T-helper 17 cell (primary cell): ENCODE results near the gene CD5L. TPM values are rescaled to one million over a fixed set of nuclear protein-coding genes. Genes with fewer than 3 reads are reported as not detected.

Experiments used
- ATAC-seq: fragments of 150-1000 bp; cut with Tn5 transposase; 2 replicates; pipeline ENCODE4 v1.10.0; 2021; ENCODE audit warnings: mild to moderate bottlenecking, moderate library complexity
- DNase-seq, 3 donors: peaks; one replicate each; pipeline versions ENCODE4 v3.0.0 to v3.0.0-alpha.2; 2020 to 2021
- H3K9me3 ChIP-seq: one replicate; pipeline ENCODE4 v1.7.0; 2013; ENCODE audit warnings: low read length, mild to moderate bottlenecking; ENCODE audit not compliant: control insufficient read depth, poor library complexity, severe bottlenecking
- H3K27ac Mint-ChIP-seq: one replicate; pipeline ENCODE4 v1.8.0; 2022; ENCODE audit warnings: mild to moderate bottlenecking, moderate library complexity, mixed read lengths
- H3K27me3 Mint-ChIP-seq: one replicate; pipeline ENCODE4 v1.8.0; 2022; ENCODE audit warnings: mixed read lengths
- H3K36me3 Mint-ChIP-seq: one replicate; pipeline ENCODE4 v1.8.0; 2022; ENCODE audit warnings: low read depth, mixed read lengths
- H3K4me1 Mint-ChIP-seq: one replicate; pipeline ENCODE4 v1.8.0; 2022; ENCODE audit warnings: mild to moderate bottlenecking, mixed read lengths
- H3K4me3 Mint-ChIP-seq: one replicate; pipeline ENCODE4 v1.8.0; 2022; ENCODE audit warnings: mild to moderate bottlenecking, moderate library complexity, mixed read lengths
- total RNA-seq, 4 donors: library from RNA in 2 of 4; stranded (reverse) in 2 of 4; gene quantifications; one replicate each; pipeline ENCODE4 v1.2.3 and lab custom pipeline; 2022 to 2026

Gene CD5L
- not detected for total RNA-seq
- 0 reads per million in 2 donors for total RNA-seq (lab: John Stamatoyannopoulos, UW)

DNA sequence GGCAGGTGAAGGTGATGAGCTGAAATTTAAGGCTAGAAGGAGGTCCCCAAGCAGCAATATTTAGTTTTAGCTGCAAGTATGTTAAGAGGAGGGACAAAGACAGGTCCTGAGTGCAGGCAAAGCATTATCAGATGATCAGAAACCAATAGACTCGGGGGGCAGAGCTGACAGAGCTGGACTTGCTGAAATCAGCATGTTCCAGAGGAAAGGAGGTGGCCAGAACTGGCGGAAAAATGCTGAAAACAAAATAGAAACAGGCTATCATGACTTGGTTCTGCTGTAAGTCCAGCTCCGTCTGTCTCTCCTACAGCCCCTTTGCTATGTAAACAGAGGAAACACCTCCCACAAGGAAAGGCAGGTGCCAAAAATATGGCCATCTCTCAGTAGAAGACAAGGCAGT, at the start of gene CD5L:
CD5L (minus strand) TSS at position 101 of the 400 bp plus-strand sequence. CDS start 107 bp downstream, outside the sequence.
- Mint-ChIP-seq H3K27me3 (peaks cover 23% of the 10 kb centered on the region), H3K36me3 (no peaks in the 10 kb centered on the region), H3K4me3 (no peak within 1 kb of the TSS), H3K27ac (no peak within 1 kb of the TSS), H3K4me1 (no peaks in the 10 kb centered on the region)
- ATAC-seq (no peak), DNase-seq (no peak)
- no peaks in the 10 kb centered on the region for H3K9me3 ChIP-seq

DNA sequence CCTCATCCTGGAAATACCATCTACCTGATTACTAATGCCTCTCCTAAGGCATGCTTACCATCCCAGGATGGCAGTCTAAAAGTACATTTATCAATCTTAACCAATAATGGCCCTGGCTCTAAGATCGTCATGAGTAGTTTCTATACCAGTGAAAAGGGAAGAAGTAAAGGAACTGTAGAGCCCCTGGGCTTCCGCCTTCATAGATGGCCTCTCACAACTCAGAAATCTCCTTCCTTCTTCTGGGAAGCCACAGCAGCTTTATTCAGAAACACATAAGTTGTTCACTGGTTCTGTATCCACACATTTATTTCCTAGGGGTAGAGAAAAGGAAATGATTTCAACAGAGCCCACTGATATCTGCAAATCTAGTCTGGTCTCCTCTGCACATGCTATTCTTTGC, 41.0 kb upstream of the CD5L start:
- ATAC-seq = no peak
- Mint-ChIP-seq H3K36me3 (no peaks in the 10 kb centered on the region), H3K4me1 (no peaks in the 10 kb centered on the region), H3K4me3 (no peak overlapping the region), H3K27me3 (peaks cover 34% of the 10 kb centered on the region), H3K27ac (no peak overlapping the region)
- no peaks in the 10 kb centered on the region for H3K9me3 ChIP-seq
- no peak for DNase-seq

DNA sequence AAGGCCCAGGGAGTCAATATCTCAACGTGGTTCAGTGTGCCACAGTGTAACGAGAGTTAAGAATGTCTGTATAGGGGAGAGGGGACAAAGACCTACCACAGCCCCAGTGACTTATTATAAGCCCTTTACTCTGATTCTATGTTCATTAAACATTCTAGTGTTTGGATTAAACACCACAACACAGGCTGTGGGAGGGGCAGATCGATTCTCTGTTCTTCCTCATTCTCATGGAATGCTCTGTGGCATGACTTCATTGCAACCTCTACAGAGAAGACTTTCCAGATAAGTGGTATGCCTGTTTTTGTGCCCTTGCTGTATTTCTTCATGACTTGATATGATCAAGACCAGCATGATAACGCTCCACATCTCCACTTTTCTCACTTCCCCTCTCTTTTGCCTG, 39.0 kb upstream of the CD5L start:
- no peak overlapping the region for H3K4me3 Mint-ChIP-seq
- H3K27ac Mint-ChIP-seq = no peak overlapping the region
- H3K9me3 ChIP-seq = no peaks in the 10 kb centered on the region
- H3K36me3 Mint-ChIP-seq = no peaks in the 10 kb centered on the region
- ATAC-seq (no peak), DNase-seq (no peak)
- H3K4me1 Mint-ChIP-seq = no peaks in the 10 kb centered on the region
- peaks cover 42% of the 10 kb centered on the region for H3K27me3 Mint-ChIP-seq

DNA sequence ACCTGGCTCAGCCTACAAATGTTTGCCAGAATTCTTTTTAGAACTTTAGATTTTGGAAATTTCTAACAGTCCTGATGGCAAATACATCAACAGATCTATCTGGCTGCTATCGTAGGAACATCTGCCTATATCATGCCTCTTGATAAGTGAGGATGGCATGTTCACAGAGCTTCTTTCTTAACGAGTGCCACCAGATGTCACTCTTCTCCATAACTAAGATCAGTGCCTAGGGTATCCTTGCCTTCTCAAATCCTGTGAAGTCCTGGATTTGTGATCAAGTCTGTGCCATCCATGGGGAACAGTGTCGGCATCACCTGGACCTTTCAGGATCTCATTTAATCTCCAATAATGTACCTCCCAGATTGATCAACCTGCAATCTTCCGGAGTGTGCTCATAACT, 36.5 kb upstream of the CD5L start:
- ATAC-seq (no peak), DNase-seq (no peak)
- Mint-ChIP-seq H3K27me3 (peaks cover 39% of the 10 kb centered on the region), H3K4me1 (no peaks in the 10 kb centered on the region), H3K36me3 (no peaks in the 10 kb centered on the region), H3K27ac (no peak overlapping the region), H3K4me3 (no peak overlapping the region)
- no peaks in the 10 kb centered on the region for H3K9me3 ChIP-seq

DNA sequence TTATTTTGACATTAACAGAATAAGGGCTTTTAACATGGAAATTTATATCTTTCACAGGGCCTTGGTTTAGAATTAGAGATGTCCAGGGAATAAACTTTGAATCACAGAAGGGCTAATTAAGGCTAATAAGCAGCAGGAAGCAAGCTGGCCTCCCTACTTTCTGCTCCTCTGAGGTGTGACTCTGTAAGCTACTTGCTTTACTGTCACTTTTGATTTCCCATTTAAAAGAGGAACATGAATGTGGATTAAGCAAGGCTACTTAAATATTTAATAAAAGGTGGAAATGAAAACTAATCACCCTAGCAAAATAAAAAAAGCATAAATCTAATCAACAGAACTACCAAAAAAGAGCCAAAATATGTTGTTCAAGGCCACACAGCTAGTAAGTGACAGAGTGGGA, 28.9 kb upstream of the CD5L start:
- no peak for ATAC-seq
- no peaks in the 10 kb centered on the region for H3K4me1 Mint-ChIP-seq
- no peak overlapping the region for H3K27ac Mint-ChIP-seq
- H3K4me3 Mint-ChIP-seq = no peak overlapping the region
- DNase-seq = no peak
- H3K9me3 ChIP-seq = no peaks in the 10 kb centered on the region
- no peaks in the 10 kb centered on the region for H3K36me3 Mint-ChIP-seq
- peaks cover 20% of the 10 kb centered on the region for H3K27me3 Mint-ChIP-seq

DNA sequence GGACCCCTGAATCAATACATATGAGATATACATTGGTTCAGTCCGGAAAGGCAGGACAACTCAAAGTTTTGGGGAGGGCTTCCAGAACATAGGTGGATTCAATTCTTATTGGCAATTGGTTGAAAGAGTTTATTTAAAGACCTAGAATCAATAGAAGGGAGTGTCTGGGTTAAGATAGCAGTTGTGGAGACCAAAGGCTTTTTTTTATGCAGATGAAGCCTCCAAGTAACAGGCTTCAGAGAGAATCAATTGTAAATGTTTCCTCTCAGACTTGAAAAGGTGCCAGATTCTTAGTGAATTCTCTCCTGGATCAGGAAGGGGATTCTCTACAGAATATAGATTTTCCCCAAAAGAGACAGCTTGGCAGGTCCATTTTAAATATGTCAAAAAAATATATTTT, 27.0 kb upstream of the CD5L start:
- Mint-ChIP-seq H3K36me3 (no peaks in the 10 kb centered on the region), H3K4me1 (no peaks in the 10 kb centered on the region), H3K27me3 (peaks cover 17% of the 10 kb centered on the region), H3K4me3 (no peak overlapping the region), H3K27ac (no peak overlapping the region)
- no peaks in the 10 kb centered on the region for H3K9me3 ChIP-seq
- ATAC-seq (no peak), DNase-seq (no peak)

DNA sequence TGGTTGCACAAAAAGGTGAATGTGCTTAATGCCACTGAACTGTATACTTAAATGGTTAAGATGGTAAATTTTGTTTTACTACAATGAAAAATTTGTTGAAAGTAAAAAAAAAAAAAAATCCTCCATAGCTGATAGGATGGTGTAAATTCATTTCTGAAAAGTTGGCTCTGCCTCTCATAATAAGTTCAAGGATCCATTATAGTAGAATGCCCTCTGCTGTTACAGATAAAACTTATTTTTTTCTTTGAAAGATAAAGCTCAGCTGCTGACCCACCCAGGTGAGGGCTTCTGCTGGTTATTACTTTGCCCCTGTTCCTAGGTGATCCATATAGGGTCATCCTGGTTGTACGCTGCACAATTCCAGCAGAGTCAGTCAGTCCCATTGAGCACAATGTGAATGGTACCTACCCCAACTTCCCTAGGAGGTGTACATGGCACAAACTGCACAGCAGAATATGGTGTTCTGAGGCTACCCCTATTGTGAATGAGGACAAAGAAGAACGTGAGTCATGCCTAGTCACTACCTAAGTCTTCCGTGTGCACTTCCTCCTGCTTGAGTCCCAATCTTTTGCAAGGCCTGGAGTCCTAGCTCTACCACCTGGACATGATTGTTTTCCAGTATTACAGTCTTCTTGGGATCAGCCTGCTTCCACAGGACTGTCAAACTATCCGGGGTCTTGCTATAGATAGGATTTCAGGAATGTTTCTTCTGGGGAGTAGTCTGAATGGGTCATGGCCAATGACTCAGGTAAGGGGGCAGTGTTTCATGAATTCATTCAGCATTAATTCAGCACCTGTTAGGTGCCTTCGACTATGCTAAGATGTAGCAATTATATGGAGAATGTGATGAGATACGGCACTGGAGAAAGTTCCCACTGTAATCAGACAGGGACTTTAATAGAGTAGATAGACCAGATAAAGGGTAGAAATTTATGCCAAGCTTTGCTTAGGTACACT, 20.8 kb upstream of the CD5L start:
- Mint-ChIP-seq H3K27me3 (peaks cover 18% of the 10 kb centered on the region), H3K4me3 (no peak overlapping the region), H3K27ac (no peak overlapping the region), H3K4me1 (no peaks in the 10 kb centered on the region), H3K36me3 (no peaks in the 10 kb centered on the region)
- ATAC-seq (no peak), DNase-seq (no peak)
- no peaks in the 10 kb centered on the region for H3K9me3 ChIP-seq

DNA sequence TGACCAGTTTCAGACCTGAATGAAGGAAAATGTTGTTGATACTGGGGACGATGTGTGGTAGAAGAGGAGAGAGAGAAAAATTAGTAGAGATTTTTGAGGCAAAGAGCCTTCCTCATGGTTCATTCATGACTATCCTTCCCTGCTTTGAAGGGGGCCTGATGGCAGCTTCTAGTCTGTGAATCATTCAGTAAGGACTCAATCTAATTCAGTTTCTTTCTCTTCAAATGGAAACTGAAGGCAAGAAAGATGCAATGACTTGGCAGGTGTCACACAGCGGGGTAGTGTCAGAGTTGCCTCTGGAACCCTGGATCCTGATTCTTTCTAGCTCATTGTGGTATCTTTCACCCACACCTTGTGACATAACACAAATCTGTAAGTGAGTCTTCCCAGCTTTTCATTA, 14.9 kb upstream of the CD5L start:
- ATAC-seq (no peak), DNase-seq (no peak)
- H3K4me3 Mint-ChIP-seq = no peak overlapping the region
- H3K36me3 Mint-ChIP-seq = no peaks in the 10 kb centered on the region
- peaks cover 4% of the 10 kb centered on the region for H3K27me3 Mint-ChIP-seq
- H3K4me1 Mint-ChIP-seq = no peaks in the 10 kb centered on the region
- H3K9me3 ChIP-seq = no peaks in the 10 kb centered on the region
- H3K27ac Mint-ChIP-seq = no peak overlapping the region

DNA sequence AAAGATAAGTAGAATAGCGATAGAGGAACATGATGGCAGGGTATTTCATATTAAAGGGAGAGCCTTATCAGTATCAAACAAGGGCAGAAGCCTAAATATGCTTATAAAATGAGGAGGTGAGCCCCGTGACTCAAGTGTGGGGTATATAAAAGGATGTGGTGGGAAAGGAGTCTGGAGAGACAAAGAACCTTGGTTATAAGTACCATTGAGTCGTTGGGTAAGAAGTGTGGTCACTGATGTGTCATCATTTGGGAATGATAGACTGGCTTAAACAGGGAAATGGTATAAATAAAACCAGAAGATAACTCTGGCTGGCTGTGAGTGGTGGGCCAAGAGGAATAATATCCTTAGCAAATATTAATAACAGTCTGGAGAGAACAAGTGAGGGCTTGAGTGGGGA, 10.9 kb upstream of the CD5L start:
- H3K9me3 ChIP-seq = no peaks in the 10 kb centered on the region
- Mint-ChIP-seq H3K27me3 (peaks cover 13% of the 10 kb centered on the region), H3K4me3 (no peak overlapping the region), H3K36me3 (no peaks in the 10 kb centered on the region), H3K4me1 (no peaks in the 10 kb centered on the region), H3K27ac (no peak overlapping the region)
- no peak for DNase-seq
- no peak for ATAC-seq

DNA sequence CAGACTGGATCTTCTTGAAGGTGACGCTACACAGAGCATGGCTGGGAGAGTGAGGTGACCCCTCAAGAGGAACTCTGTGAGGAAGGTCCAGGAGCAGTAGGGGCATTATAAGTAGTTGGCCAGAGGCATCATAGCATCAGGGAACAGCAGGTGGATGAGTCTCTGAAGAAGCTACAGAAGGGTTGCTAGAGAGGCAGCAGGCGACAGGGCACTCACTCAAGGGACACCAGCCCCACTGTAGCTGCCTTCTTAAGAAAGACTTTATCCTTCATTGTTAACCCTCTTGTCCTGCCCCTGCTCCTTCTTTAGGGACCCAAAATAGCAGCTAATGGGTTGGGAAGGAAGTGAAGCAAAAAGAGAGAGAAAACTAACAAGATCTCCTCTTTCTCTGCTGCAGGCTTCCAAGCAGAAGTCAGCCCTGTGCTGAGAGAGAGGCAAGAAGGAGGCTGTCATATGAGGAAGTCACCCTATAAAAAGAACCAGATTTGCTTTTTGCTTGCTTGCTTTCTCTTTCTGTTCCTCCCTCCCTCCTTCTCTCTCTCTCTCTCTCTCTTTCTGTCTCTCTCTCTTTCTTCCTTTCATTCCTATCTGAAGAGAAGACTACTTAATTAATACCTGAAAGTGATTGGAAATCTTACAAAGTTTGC, 7.7 kb upstream of the CD5L start:
- ATAC-seq (peak; percentile 35), DNase-seq (no peak)
- no peak overlapping the region for H3K27ac Mint-ChIP-seq
- no peaks in the 10 kb centered on the region for H3K4me1 Mint-ChIP-seq
- H3K27me3 Mint-ChIP-seq = peaks cover 22% of the 10 kb centered on the region
- no peak overlapping the region for H3K4me3 Mint-ChIP-seq
- H3K36me3 Mint-ChIP-seq = no peaks in the 10 kb centered on the region
- H3K9me3 ChIP-seq = no peaks in the 10 kb centered on the region

DNA sequence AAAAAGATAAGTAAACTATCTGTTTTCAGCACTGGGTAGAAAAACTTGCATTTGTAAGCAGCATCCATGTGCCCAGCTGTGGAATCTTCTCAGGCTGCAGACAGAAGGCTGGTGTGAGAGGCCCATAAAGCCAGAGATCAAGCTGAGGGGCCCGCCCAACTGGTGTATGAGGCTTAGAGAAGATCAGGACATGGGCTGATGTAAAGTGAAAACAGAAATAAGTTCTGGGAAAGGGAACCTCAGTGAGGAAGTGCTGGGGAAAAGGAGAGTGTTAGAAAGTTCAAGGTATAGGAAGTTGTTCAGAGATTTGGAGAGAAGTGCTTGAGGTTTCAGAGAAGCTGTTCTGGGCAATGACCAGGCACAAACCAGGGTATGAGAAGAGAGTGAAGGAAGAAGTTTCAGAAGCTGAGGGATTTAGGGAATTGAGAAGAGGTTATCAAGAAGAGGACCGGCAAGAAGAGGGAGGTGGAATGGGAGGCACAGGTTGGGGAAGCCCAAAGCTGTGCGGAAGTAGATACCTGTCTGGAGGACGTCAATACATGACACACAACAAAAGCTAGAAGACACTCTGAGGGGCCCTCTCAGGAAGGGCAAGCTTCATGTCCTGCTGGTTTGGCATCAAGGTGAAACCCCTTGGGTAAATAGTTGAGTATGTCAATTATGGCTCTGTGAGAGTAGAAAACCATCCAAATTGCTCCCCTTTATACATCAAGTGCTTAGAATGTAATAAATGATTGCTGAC, 2.7 kb upstream of the CD5L start:
- no peak overlapping the region for H3K27ac Mint-ChIP-seq
- no peak for DNase-seq
- peaks cover 20% of the 10 kb centered on the region for H3K27me3 Mint-ChIP-seq
- no peaks in the 10 kb centered on the region for H3K9me3 ChIP-seq
- H3K4me3 Mint-ChIP-seq = no peak overlapping the region
- no peaks in the 10 kb centered on the region for H3K4me1 Mint-ChIP-seq
- H3K36me3 Mint-ChIP-seq = no peaks in the 10 kb centered on the region
- no peak for ATAC-seq

DNA sequence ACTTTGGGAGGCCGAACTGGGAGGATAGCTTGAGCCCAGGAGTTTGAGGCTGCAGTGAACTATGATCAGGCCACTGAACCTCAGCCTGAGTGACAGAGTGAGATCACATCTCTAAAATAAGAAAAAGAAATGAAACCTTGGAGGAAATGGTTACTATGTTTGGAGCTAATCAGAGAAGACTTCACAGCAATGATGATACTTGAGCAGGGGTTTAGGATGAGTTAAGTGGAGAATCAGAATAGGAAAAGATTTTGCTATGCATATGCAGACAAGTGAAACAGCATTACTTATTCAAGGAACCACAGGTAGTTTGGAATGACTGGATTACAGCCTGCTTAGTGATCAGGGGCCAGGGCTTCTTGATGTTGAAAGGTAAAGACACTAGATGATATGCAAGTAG, 1.3 kb upstream of the CD5L start:
- no peak for ATAC-seq
- DNase-seq = no peak
- no peaks in the 10 kb centered on the region for H3K9me3 ChIP-seq
- no peaks in the 10 kb centered on the region for H3K4me1 Mint-ChIP-seq
- H3K4me3 Mint-ChIP-seq = no peak overlapping the region
- peaks cover 20% of the 10 kb centered on the region for H3K27me3 Mint-ChIP-seq
- no peaks in the 10 kb centered on the region for H3K36me3 Mint-ChIP-seq
- no peak overlapping the region for H3K27ac Mint-ChIP-seq

DNA sequence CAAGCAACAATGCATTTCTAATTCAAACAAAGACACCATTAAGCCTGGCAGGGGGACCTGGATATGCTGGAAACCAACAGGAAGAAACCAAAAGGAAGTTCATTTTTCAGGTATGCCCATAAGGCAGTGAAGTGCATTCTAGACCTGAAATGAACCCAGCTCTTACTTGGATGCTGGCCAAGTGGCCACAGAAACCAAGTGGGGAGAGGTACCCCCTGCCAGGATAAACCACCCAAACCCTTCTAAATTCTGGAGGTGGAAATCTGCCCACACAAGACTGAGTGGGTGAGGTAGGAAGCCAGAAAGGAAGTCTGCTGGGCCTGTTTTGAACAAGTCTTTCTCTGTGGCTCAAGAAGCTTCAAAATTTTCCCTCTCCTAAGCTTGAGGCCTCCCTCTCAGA, 2.6 kb downstream of the CD5L start:
- H3K9me3 ChIP-seq = no peaks in the 10 kb centered on the region
- no peak overlapping the region for H3K27ac Mint-ChIP-seq
- no peaks in the 10 kb centered on the region for H3K36me3 Mint-ChIP-seq
- no peaks in the 10 kb centered on the region for H3K4me1 Mint-ChIP-seq
- H3K4me3 Mint-ChIP-seq = no peak overlapping the region
- no peak for ATAC-seq
- peaks cover 23% of the 10 kb centered on the region for H3K27me3 Mint-ChIP-seq
- no peak for DNase-seq
